ENCODE data around the gene TRIM54.

DNA sequence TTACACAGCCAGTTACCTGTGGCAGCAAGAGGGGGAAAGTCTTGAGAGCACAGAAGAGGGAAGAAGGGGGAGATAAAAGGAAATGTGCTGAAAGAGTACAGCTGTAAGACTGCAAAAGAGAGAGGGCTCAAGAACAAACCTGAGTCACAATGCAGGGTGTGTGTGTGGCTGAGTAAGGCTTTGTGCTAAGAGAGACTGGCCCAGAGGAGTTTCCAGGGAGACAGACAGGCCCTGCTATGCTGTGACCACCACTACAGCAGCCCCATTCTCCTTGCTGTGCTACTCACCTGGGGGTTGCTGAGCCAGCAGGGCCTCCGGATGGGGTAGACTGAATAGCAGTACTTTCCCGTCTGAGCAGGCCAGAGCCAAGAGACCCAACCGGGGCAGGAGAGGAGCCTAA lies 53.1 kb downstream of the TRIM54 start:
- no peak for TF ChIP-seq POLR2A (IDR thresholded peaks at IDR 0.05)
- TF ChIP-seq EP300 (IDR thresholded peaks at IDR 0.05), result no peak
- TF ChIP-seq CTCF (IDR thresholded peaks at IDR 0.05), result no peak
- no peak for TF ChIP-seq POLR2AphosphoS5 (IDR thresholded peaks at IDR 0.05)

Measured in stomach (tissue), 4 donors.